ENCODE data around the gene ILK.

The ILK gene

DNA sequence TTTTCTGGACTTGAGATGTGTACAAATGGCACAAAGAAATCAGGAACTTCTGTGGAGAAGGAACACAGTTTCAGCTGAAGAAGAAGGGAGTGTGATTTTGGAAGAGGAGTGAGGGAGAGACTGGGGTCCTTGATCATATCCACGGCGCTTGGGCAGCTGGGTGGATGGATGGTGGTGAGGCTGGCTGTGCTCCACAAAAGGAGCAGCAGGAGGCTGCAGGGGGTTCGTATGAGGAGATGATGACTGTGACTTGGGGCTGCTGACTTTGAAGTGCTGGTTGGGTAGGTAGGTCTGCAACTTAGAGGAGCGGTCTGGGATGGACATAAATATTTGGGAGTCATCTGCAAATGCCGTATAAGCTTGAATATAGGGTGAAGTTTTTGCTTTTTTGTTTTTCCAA is 53.4 kb downstream of the ILK start:
- no peak for DNase-seq (ENCODE audit: low read depth in 2 of 2)

DNA sequence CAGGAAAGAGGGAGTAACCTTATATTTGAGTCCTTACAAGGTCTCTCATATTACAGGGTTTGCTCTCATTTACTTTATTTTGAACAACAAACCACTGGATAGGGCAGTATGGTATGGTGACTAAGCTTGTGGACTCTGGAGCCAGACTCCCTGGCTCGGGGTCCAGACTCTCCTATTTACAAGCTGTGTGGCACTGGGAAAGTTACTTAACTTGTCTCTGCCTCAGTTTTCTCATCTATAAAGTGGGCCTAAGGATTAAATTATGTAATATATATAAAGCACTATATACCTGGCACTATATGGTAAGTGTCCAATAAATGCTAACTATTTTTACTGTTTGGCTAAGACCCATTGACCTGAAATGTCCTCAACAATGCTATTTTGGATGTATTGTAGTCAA is 53.8 kb downstream of the ILK start:
- no peak for DNase-seq (ENCODE audit: low read depth in 2 of 2)

DNA sequence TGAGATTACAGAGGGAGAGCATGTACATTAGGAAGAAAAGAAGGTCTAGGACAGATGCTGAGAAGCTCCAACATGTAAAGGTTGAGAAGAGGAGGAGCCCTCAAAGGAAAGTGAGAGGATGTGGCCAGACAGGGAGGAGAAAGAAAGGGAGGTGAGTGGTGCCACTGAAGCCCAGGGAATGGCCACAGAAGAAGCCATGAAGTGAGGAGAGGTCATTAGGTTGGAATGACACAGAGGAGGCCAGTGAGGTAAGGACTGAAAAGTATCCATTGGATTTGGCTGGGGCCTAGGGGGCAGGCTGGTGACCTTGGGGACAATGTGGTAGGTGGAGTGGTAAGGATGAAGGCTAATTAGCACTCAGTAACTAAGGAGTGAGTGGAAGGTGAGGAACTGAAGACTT is 55.1 kb downstream of the ILK start:
- no peak for DNase-seq (ENCODE audit: low read depth in 2 of 2)

Measured in stimulated activated CD8-positive, alpha-beta memory T cell treated with anti-CD3 and anti-CD28 coated beads, Interleukin-7, amount 100 ng/mL, for 1 hour (primary cell).